Daoy (cell line): Measurements from ENCODE around the gene RNU11. TPM values are rescaled to one million over a fixed set of nuclear protein-coding genes. Genes with fewer than 3 reads are reported as not detected.
"Not testable (repeated sequence)": the region's sequence is repeated elsewhere in the genome, so short reads cannot be mapped to it uniquely, and the experiment has no call there.

Experiments
- DNase-seq: peaks from one replicate; pipeline ENCODE4 v3.0.0-alpha.2; 2015; ENCODE audit warnings: low read depth
- total RNA-seq: library from RNA; depleted of rRNA; stranded (reverse); fragments of >200 nt; shearing (Covaris generic); gene quantifications from 2 replicates; pipeline ENCODE4 v1.2.3, GENCODE V29; 2014; rRNA removed

Gene RNU11
- total RNA-seq, 1 experiment from 2014 or later: not detected

DNA sequence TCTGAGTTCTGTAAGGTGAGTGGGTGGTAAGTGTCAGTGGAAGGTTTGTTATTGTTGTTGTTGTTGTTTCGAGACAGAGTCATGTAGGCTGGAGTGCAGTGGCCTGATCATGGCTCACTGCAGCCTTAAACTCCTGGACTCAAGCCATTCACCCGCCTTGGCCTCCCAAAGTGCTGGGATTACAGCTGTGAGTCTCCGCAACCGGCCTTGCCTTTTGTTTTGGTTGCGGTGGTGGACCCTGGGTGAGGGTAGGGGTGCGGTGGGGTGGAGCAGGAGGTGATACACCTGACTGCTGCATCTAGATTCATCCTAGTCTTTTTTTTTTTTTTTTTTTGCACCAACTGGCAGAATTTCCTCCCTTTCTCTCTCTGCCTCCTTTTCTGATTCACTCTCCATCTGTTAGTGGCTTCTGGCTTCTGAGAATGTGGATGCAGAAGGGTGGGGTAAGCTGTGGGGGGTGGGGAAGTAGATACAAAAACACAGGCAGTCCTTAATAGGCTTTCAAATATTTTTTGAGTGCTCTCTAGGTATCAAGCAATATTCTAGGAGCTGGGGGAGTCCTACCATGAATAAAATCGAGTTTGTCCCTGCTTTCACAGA is 15.6 kb downstream of the RNU11 start:
- no peak for DNase-seq

DNA sequence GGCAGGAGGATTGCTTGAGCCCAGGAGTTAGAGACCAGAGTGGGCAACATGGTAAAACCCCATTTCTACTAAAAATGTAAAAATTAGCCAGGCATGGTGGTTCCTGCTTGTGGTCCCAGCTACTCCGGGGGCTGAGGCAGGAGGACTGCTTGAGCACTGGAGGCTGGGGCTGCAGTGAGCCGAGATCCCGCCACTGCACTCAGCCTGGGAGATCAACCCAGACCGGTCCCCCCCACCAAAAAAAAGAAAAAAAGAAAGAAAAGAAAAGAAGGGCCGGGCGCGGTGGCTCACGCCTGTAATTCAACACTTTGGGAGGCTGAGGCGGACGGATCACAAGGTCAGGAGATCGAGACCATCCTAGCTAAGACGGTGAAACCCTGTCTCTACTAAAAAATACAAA is 18.4 kb downstream of the RNU11 start:
- DNase-seq: no peak

DNA sequence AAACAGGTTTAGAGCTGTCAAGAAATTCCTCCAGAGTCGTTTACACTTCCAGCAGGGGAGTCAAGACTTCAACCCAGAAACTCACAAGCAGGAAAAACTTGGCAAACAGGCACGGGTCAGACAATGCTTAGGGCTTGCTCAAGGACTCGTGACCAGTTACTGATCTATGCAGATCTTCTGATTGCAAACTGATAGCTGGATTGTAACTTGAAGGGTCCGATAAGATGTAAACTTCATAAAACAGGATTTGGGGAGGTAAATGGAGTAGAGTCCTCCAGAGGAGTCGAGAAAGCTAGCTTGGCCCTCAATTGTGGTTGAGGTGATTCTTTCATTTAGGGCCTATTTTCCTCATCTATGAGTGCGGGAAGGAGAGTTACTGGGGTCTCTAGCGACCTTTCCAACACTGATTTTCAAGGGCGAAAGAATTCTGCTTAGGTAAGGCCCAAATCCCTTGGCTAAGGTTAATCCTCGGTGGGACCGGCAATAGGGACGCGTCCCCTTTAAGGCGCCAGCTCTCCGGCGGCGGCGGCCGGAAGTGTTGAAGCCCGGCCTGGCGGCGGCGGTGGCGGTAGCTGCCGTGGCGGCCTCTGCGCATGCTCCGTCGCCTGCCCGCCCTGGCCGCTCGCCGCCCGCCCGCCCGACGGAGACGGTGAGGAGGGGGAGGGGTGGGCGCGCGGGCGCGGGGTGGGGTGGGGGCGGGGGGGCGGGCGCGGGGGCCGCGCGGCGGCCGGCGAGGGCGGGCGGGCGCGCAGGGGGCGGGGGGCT is 20.0 kb downstream of the RNU11 start, which contains the start of gene GMEB1:
Gene GMEB1, plus strand, starts transcription at position 594 of the 765 bp plus-strand sequence. CDS start 14,829 bp downstream, outside the sequence.
- peak; percentile 96 for DNase-seq

DNA sequence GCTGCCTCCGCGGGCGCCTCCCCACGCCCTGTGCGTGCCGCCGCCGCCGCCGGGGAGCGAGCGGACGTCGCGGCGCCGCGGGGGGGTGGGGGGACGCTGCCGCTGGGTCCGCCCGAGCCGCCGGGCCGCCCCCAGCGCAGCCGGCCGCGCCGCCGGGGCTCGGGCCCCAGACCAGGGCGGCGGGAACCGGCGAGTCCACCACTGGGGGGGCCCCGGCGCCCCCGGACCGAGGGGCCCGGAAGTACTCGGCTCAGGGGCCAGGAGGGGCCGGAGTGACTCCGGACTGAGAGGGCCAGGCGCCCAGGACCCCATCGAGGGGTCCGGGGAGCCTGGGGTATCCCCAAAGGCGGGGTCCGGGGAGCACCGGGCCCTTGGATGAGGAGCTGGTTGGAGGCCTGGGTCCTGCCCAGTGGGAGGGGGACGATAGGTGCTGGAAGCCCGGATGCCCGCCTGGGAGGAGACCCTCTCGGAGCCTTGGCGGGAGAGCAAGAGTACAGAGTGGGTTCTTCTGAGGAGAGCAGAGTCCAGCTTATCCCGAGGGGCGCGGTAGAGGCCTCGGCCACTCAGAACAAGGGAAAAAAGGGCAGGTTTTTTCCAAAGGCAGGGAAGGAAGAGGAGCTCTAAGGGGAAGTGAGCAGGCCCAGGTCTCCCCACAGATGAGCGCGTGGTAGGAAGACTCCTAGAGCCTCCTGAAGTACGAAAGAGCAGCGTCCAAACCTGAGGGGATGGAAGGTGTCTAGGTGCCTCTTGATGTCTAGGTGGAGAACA is 20.7 kb downstream of the RNU11 start:
- peak; percentile 47 for DNase-seq

DNA sequence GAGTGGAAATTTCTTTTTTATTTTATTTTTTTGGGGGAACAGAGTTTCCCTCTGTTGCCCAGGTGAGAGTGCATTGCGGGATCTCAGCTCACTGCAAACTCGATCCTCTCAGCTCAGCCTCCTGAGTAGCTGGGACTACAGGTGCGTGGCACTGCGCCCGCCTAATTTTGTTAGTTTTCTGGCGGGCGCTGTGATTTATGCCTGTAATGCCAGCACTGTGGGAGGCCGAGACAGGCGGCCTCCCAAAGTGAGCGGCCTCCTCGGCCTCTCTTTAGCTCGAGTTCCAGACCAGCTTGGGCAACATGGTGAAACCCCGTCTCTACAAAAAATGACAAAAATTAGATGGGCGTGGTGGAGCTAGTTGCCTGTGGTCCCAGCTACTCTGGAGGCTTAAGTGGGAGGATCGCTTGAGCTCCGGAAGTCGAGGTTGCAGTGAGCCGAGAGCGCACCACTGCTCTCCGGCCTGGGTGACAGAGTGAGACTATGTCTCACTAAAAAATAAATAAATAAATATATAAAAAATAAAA is 22.9 kb downstream of the RNU11 start:
- no peak for DNase-seq

DNA sequence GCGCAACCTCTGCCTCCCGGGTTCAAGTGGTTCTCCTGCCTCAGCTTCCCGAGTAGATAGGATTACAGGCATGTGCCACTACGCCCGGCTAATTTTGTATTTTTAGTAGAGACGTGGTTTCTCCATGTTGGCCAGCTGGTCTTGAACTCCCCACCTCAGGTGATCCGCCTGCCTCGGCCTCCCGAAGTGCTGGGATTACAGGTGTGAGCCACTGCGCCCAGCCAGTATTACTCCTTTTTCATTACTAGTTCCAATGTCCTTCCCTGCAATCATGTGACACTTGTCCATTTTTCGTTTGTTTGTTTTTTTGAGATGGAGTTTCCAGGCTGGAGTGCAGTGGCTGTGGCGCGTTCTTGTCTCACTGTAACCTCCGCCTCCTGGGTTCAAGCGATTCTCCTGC is 24.6 kb downstream of the RNU11 start:
- DNase-seq: not testable (repeated sequence)

DNA sequence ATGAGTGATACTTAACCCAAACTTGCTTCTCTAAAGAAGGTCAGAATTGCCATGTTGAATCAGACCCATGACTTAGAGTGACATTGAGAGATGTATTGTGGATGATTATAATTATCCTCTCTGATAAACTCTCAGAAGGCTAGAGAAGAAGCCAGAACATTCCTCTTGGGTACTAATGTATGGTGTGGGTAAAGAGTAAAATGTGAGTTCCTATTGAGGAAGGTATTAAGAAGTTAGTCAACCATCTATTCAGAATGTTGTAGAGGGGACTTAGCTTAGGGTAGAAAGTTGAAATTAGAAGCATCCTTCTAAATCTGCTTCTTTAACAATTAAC is 27.5 kb downstream of the RNU11 start:
- no peak for DNase-seq

DNA sequence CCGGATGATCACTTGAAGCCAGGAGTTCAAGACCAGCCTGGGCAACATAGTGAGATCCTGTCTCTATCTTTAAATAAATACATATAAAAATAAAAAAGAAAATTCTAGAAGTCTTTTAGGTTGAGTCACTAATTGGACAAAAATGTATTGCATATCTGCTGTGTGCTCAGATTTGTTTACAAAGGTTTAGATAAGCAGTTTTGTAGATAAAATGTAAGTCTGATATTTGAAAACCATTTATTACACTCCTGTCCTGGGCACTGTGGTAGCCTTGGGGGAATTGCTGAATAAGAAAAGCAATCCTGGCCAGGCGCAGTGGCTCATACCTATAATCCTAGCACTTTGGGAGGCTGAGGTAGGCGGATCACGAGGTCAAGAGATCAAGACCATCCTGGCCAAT is 31.8 kb downstream of the RNU11 start:
- no peak for DNase-seq

DNA sequence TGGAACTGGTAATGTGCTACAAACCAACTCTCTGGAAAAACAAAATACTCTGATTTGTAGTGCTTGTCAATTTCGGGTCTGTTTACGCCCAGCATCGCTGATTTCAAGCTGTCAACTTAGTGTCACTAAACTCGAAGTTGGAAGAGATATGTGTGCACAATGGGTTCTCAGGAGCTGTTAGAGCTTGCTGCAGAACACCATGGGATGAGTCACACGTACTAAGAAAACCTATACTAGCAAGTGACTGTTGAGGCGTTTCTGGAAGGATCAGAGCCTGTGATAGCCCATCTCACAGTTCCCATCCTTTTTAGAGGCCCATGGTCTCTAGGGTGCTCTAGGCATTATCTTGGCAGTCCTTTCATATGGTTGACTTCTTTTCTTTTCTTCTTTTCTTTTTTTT is 34.4 kb downstream of the RNU11 start:
- DNase-seq: no peak

DNA sequence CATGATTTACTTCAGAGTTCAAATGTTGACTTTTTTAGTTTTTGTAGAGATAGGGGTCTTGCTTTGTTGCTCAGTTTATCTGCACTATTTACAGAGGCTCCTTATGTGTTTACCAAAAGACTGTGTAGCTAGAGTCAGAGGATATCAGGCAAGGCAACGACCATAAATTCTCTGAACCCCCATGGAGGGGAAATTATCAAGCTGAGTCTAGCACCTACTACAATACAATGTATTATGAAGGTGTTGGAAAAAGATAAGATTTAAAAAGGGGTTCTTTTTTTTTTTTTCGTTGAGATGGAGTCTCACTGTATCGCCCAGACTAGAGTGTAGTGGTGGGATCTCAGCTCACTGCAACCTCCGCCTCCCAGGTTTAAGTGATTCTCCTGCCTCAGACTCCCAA is 36.5 kb downstream of the RNU11 start:
- no peak for DNase-seq

DNA sequence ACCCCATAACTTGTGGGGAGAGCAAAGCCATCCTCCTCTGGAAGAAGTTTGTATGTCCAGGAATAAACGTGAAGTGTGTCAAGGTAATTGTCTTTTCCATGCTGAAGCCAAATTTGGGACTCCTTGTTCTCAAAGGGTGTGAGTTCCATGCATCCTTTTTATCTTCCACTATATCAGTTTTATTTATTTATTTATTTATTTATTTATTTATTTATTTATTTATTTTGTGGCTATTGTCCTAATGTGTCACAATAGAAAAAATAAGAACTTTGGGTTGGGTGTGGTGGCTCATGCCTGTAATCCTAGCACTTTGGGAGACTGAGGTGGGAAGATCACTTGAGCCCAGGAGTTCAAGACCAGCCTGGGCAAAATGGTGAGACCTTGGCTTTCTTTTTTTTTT is 43.2 kb downstream of the RNU11 start:
- DNase-seq: not testable (repeated sequence)

Other genes with a start within 250 kb of the RNU11 start
- 81.5 and 96.8 TPM in 2 replicates for gene RCC1, start 142.6 kb upstream of the RNU11 start, total RNA-seq
- 27.3 and 40.7 TPM in 2 replicates for gene TRNAU1AP, start 95.5 kb upstream of the RNU11 start, total RNA-seq
- 6.4 and 8.8 TPM in 2 replicates for gene RAB42, start 56.3 kb upstream of the RNU11 start, total RNA-seq
- 54.5 and 55.2 TPM in 2 replicates for gene TAF12, start 5.5 kb upstream of the RNU11 start, total RNA-seq
- gene GMEB1, start 20.2 kb downstream of the RNU11 start, total RNA-seq: 3.9 and 9.1 TPM in 2 replicates
- 39.1 and 56.5 TPM in 2 replicates for gene YTHDF2, start 88.3 kb downstream of the RNU11 start, total RNA-seq
- 0.21 and 0.34 TPM in 2 replicates for gene OPRD1, start 163.6 kb downstream of the RNU11 start, total RNA-seq